Endothelial cell of hepatic sinusoid (primary cell): Measurements from ENCODE around the gene CPSF4L.
"Not testable (repeated sequence)": the region's sequence is repeated elsewhere in the genome, so short reads cannot be mapped to it uniquely, and the experiment has no call there.

ENCODE experiments used
- in situ Hi-C: cut with HindIII; loops from 2 replicates; pipeline ENCODE4 v1.10.0; 2017; ENCODE audit warnings: low sequenced_read_pairs

Gene CPSF4L

GRCh38 chr17:73269791-73270190 lies 8.1 kb upstream of the CPSF4L start:
- in situ Hi-C loops: no loop called here

- in situ Hi-C loops: no loop called here
Measured at GRCh38 chr17:73269329-73269615, 7.6 kb upstream of the CPSF4L start.

GRCh38 chr17:73268582-73269328 lies 7.1 kb upstream of the CPSF4L start:
- in situ Hi-C loops: no loop called here

DNA sequence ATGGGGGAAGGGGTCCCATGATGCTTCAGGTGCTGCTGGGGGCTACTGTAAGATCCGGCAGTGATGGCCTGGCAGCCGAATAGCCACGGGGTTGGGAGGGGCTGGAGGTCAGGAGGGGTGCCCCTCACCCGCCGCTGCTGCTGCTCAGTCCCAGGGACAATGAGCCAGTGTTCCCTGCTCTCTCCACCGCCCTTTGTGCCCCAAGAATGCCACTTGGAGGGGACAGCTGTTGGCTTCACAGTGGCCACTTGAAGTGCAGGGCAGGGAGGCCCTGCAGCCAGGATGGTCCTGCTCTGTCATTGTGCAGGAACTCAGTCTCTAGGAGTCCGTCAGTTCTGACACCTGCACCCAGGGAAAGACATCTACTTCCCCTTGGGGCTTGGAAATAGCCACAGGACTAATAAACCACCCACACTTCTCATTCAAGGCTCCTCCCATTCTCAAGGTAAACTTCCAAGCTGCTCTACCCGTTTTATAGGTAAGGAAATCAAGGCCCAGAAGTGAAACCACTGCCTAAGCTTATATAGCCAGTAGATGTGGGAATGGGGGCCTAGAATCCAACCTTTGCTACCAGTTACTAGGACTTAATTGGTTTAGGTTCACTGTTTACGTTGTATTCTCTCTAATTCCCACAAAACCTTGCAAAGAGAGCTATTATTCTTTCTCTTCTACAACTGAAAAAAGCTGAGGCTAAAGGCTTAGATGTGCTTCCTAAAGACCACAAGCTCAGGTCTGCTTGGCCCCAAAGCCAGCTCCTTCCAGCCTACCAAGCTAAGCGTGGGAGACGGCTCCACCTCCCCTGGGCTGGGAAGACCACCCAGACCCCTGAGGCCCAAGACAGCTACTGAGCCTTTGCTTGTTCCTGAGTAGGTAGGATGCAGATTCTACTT lies 6.2 kb upstream of the CPSF4L start:
- in situ Hi-C loops: no loop called here

- in situ Hi-C loops: no loop called here
Measured at GRCh38 chr17:73266796-73267195, 5.1 kb upstream of the CPSF4L start.

DNA sequence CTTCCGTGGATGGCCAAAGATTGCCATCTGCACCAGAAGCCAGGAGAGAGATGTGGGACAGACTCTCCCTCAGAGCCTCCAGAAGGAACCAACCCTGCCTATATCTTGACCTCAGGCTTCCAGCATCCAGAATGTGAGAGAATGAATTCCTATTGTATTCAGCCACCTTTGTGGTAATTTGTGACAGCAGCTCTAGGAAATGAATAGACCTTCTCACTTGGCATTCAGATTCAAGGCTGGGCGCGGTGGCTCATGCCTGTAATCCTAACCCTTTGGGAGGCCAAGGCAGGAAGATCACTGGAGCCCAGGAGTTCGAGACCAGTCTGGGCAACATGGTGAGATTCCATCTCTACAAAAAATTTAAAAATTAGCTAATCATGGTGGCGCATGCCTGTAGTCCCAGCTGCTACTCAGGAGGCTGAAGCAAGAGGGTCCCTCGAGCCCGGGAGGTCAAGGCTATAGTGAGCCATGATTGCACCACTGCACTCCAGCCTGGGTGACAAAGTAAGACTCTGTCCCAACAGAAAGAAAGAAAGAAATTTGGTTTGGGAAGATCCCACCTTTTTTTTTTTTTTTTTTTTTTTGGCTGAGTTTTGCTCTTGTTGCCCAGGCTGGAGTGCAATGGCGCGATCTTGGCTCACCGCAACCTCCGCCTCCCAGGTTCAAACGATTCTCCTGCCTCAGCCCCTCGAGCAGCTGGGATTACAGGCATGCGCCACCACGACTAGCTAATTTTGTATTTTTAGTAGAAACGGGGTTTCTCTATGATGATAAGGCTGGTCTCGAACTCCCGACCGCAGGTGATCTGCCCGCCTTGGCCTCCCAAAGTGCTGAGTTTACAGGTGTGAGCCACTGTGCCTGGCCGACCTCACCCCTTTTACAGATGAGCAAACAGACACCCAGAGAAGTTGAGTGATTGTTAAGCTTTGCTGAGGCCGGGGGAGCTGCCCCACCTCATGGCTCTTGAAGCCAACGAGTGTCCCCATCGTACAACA lies 4.3 kb upstream of the CPSF4L start:
- in situ Hi-C loops: no loop called here

DNA sequence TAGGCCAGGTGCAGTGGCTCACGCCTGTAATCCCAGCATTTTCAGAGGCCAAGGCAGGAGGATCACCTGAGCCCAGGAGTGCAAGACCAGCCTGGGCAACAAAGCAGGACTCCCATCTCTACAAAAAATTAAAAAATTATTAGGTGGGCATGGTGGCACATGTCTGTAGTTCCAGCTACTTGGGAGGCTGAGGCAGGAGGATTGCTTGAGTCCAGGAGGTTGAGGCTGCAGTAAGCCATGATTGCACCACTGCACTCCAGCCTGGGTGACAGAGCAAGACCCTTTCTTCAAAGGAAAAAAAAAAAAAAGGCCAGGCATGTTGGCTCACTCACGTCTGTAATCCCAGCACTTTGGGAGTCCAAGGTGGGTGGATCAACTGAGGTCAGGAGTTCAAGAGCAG lies 2.8 kb upstream of the CPSF4L start:
- in situ Hi-C loops: not testable (repeated sequence)

DNA sequence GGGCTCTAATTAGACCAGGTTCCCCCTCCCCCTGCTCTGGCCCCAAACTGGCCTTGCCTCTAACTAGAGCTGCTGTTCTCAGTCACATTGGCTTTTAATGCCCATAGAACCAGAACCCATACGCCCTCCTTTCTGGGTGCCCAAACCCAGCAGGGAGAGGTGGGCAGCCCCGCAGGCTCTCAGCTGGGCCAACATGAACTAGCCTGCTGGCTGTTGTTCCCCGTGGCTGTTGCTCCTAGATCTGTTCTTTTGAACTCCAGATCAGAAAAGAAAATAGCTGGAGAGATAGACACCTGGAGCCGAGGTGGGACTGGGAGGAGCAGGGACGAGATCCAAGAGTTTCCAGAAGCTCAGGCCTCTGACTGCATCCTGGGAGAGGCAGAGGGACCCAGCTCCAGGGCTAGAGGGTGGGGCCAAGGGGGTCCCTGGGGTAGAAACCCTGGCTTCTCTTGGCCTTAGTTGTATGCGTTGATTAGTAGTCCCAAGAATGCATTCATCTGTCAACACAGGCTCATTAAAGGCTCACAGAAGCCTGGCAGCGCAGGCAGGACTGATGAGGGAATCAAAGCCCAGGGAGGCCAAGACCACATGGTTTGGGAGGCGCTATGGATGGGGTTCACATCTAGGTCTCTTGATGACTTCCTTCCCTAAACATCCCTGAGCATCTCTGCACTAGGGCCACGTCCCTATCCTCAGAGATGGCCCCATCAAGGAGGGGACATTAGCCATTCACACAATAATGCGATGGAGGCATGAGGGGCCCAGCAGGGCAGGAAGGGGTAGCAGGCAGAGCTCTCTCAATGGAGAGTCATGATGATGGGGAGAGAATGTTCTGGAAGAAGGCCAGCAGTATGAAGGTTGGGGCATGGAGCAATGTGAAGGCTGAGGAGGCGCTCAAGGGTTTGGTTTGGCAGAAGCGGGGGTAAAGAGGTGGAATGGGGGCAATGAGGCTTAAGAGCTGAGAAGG lies 1.3 kb upstream of the CPSF4L start:
- in situ Hi-C loops: no loop called here

DNA sequence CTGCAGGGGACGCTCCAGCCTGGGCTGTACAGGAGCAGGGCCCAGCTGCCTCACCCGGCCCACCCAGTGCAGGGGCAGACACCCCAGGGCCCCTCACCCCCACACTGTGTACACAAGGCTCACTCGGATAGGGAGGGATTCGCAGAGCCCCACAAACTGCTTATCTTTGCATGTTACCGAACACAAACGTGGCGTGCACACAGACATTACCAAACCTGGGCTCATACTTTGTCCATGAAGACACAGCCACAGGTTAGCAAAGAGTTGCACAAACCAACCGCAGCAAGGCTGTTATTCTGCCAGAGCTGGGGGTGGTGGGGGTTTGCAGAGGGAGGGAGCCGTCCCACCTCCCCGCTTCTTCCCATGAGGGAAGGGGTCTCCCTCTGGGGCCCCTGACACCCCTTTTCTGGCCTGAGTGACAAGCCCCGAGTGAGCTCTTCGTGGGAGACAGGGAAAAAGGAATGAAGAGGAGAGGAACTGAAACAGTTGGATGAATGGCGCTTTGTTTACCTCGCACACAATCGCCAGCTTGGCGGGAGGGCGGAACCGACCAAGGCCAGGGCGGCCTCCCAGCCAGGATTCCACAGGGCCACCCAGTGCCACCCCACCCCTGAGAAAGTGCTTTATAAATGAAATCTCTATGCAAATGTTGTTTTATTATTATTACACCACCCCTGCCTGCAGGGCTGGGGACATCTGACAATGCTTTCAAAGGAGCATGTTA lies 434 bp upstream of the CPSF4L start:
- in situ Hi-C loops: no loop called here

- in situ Hi-C loops: no loop called here
Measured at GRCh38 chr17:73257516-73257915, 4.2 kb downstream of the CPSF4L start.

DNA sequence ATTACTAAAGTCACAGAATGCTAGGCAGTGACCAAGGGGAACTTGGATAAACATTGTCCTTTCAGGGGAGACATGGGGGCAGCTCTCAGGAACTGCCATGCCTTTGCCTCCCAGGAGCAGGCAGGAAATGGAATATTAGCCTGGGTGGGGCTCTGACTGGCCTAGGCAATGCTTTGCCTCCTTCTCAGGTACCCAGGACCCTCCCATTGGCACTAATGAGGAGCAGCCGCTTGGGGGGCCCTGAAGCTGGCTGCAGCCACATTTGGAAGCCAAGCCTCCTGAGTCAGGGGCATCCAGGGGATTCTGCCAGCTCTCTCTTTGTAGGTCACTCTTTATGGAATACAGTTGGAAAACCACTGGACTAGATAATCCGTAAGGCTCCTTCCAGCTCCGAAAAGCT lies 5.5 kb downstream of the CPSF4L start:
- in situ Hi-C loops: no loop called here

GRCh38 chr17:73255671-73256181 lies 6.0 kb downstream of the CPSF4L start:
- in situ Hi-C loops: no loop called here

DNA sequence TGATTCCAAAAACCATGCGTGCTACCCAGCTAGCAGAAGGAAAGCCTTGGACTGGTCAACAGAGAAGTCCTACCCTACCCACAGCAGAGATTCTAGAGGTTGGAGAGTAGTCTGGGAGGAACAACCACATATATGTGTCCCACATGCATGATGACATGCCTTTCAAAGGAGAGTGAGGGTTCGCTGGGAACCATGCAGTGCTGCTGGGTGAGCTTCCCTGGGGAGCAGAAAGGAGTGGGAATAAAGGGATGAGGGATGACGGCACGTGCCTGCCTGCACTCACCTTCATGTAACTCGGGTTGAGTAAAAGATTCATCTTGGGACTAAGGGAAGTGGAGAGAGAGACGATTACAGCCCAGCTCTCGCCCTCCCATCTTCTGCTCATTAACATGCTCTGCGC lies 9.8 kb downstream of the CPSF4L start:
- in situ Hi-C loops: no loop called here

DNA sequence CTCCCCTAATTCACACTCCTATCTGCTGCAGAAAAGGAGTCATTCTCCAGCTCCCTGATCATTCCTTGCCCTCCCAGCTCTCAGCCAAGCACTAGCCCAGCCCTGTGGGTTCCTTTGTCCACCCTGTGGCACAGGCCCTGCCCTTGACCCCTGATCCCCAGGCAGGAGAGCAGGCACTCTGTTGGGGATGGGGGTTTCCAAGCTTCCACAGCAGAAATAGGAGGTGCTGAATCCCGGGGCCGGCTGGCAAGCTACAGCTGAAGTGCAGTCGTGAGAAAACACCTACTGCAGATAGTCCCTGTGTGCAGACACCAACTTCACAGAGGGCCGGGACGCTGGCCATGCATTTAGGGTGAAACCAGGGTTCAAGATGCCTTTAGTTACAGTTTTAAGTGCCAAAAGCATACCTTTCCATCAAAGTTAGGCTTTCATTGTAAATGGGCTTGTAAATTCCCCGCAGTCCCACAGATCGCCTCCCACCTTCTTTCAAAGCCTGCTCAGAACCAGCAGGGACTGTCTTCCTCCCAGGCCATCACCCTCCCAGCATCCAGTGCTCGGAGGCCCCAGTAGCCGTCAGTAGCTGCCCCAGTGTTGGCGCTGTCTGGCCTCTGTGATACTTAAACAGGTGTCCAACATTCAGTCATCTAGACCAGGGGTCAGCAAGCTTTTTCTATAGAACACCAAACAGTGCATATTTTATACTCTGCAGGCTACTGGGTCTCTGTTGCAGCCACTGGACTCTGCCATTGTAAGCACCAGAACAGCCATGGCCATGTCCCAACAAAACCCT lies 10.6 kb downstream of the CPSF4L start:
- in situ Hi-C loops: no loop called here

GRCh38 chr17:73249700-73250099 lies 12.0 kb downstream of the CPSF4L start:
- in situ Hi-C loops: loop anchor here (5.0 kb wide), 1 partner anchor 98 kb away; no protein-coding TSS in a partner anchor

- in situ Hi-C loops: loop anchor here (5.0 kb wide), 1 partner anchor 99 kb away; no protein-coding TSS in a partner anchor
Measured at GRCh38 chr17:73248532-73248931, 13.1 kb downstream of the CPSF4L start.

- in situ Hi-C loops: loop anchor here (5.0 kb wide), 1 partner anchor 100 kb away; no protein-coding TSS in a partner anchor
Measured at GRCh38 chr17:73247726-73248125, 14.0 kb downstream of the CPSF4L start.

- in situ Hi-C loops: no loop called here
Measured at GRCh38 chr17:73240561-73240960, 21.1 kb downstream of the CPSF4L start.
